ENCODE results near the gene CD209.

The CD209 gene

DNA sequence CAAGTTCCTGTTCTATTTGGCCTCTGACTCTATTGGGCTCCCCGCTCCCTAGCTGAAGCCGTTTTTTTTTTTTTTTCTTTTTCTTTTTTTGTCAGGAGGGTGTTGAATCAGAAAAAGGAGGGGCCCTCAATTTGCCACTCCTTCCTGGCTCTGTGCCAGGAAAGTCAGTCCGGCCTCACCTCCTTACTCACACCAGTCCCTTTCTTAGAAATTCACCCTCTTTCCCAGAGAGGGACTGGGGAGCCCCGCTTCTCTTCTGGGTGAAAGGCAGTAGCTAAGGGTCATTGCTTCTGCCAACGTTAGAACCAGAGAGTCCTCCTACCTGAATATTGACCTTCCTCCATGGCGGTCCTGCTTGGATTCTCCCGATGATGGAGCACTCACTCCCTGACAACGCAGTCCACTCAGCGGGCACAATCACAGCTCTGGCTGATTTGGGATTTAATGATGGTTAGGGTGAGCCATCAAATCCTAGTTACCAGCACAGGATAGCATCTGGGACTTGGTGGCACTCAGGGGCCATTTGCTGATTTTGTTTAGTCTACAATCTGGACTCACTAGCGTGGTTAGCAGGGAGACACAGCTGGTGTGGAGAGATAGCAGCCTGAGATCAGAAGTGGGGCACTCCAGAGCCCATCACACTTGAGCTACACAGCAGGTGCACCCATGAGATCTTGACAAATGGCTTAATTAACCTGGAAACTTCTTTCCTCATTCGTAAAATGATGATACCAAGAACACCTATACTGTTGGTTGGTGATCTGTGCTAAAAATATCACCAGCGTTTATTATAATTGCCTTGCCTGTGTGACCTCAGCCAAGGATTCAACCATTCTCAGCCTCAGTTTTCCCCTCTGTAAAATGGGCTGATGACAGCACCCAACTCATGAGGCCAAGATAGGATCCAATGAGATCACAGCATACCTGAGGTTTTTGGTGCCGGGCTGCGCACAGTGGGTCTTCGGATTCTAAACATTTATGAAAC lies 47.6 kb downstream of the CD209 start:
- Histone ChIP-seq H3K36me3 (ENCODE audit: insufficient read depth, low read length) (no peaks in the 10 kb centered on the region), H4K20me1 (ENCODE audit: insufficient read depth, low read length) (no peaks in the 10 kb centered on the region), H3K79me2 (ENCODE audit: insufficient read depth, low read length) (no peaks in the 10 kb centered on the region), H2AFZ (ENCODE audit: low read depth, low read length) (no peak overlapping the region), H3K27me3 (ENCODE audit: insufficient read depth, low read length, poor library complexity) (no peaks in the 10 kb centered on the region), H3K27ac (ENCODE audit: low read length) (no peak overlapping the region), H3K9me3 (ENCODE audit: insufficient read depth, low read length, severe bottlenecking) (no peaks in the 10 kb centered on the region), H3K9ac (ENCODE audit: low read depth, low read length) (no peak overlapping the region), H3K4me3 (ENCODE audit: low read depth in 1 of 2, low read length in 2 of 2) (no peak overlapping the region), H3K4me1 (ENCODE audit: insufficient read depth, low read length) (no peaks in the 10 kb centered on the region), H3K4me2 (ENCODE audit: insufficient read depth, low read length) (no peak overlapping the region)
- ATAC-seq (ENCODE audit: insufficient read depth, low read depth) = no peak
- DNase-seq = no peak
- TF ChIP-seq, protein P1, sequence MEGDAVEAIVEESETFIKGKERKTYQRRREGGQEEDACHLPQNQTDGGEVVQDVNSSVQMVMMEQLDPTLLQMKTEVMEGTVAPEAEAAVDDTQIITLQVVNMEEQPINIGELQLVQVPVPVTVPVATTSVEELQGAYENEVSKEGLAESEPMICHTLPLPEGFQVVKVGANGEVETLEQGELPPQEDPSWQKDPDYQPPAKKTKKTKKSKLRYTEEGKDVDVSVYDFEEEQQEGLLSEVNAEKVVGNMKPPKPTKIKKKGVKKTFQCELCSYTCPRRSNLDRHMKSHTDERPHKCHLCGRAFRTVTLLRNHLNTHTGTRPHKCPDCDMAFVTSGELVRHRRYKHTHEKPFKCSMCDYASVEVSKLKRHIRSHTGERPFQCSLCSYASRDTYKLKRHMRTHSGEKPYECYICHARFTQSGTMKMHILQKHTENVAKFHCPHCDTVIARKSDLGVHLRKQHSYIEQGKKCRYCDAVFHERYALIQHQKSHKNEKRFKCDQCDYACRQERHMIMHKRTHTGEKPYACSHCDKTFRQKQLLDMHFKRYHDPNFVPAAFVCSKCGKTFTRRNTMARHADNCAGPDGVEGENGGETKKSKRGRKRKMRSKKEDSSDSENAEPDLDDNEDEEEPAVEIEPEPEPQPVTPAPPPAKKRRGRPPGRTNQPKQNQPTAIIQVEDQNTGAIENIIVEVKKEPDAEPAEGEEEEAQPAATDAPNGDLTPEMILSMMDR (IDR thresholded peaks at IDR 0.05; ENCODE audit: borderline replicate concordance, extremely low read depth, low read length, poor library complexity, severe bottlenecking) = no peak
- no peak for TF ChIP-seq EZH2 (IDR thresholded peaks at IDR 0.05; ENCODE audit: borderline replicate concordance, low read depth, low read length, severe bottlenecking)

GRCh38 chr19:7699003-7699402 lies 48.3 kb downstream of the CD209 start:
- Histone ChIP-seq H3K36me3 (ENCODE audit: insufficient read depth, low read length) (no peaks in the 10 kb centered on the region), H3K4me1 (ENCODE audit: insufficient read depth, low read length) (no peaks in the 10 kb centered on the region), H3K4me2 (ENCODE audit: insufficient read depth, low read length) (no peak overlapping the region), H3K4me3 (ENCODE audit: low read depth in 1 of 2, low read length in 2 of 2) (no peak overlapping the region), H3K27ac (ENCODE audit: low read length) (no peak overlapping the region), H4K20me1 (ENCODE audit: insufficient read depth, low read length) (no peaks in the 10 kb centered on the region), H3K79me2 (ENCODE audit: insufficient read depth, low read length) (no peaks in the 10 kb centered on the region), H3K27me3 (ENCODE audit: insufficient read depth, low read length, poor library complexity) (no peaks in the 10 kb centered on the region), H3K9me3 (ENCODE audit: insufficient read depth, low read length, severe bottlenecking) (no peaks in the 10 kb centered on the region), H3K9ac (ENCODE audit: low read depth, low read length) (no peak overlapping the region), H2AFZ (ENCODE audit: low read depth, low read length) (no peak overlapping the region)
- TF ChIP-seq, protein P1 (IDR thresholded peaks at IDR 0.05; ENCODE audit: borderline replicate concordance, extremely low read depth, low read length, poor library complexity, severe bottlenecking) = no peak
- TF ChIP-seq EZH2 (IDR thresholded peaks at IDR 0.05; ENCODE audit: borderline replicate concordance, low read depth, low read length, severe bottlenecking) = no peak
- DNase-seq (no peak), ATAC-seq (ENCODE audit: insufficient read depth, low read depth) (no peak)

GRCh38 chr19:7698583-7698982 lies 48.8 kb downstream of the CD209 start:
- DNase-seq = no peak
- no peak overlapping the region for H3K27ac ChIP-seq (ENCODE audit: low read length)
- no peaks in the 10 kb centered on the region for H3K36me3 ChIP-seq (ENCODE audit: insufficient read depth, low read length)
- no peaks in the 10 kb centered on the region for H3K27me3 ChIP-seq (ENCODE audit: insufficient read depth, low read length, poor library complexity)
- no peaks in the 10 kb centered on the region for H3K9me3 ChIP-seq (ENCODE audit: insufficient read depth, low read length, severe bottlenecking)
- no peaks in the 10 kb centered on the region for H3K79me2 ChIP-seq (ENCODE audit: insufficient read depth, low read length)
- no peak overlapping the region for H3K4me2 ChIP-seq (ENCODE audit: insufficient read depth, low read length)
- no peak overlapping the region for H2AFZ ChIP-seq (ENCODE audit: low read depth, low read length)
- H4K20me1 ChIP-seq (ENCODE audit: insufficient read depth, low read length) = no peaks in the 10 kb centered on the region
- no peak overlapping the region for H3K4me3 ChIP-seq (ENCODE audit: low read depth in 1 of 2, low read length in 2 of 2)
- no peak overlapping the region for H3K9ac ChIP-seq (ENCODE audit: low read depth, low read length)
- H3K4me1 ChIP-seq (ENCODE audit: insufficient read depth, low read length) = no peaks in the 10 kb centered on the region
- TF ChIP-seq EZH2 (IDR thresholded peaks at IDR 0.05; ENCODE audit: borderline replicate concordance, low read depth, low read length, severe bottlenecking) = no peak
- no peak for ATAC-seq (ENCODE audit: insufficient read depth, low read depth)

GRCh38 chr19:7697721-7698287 lies 49.5 kb downstream of the CD209 start:
- Histone ChIP-seq H3K9ac (ENCODE audit: low read depth, low read length) (no peak overlapping the region), H3K4me3 (ENCODE audit: low read depth in 1 of 2, low read length in 2 of 2) (no peak overlapping the region), H4K20me1 (ENCODE audit: insufficient read depth, low read length) (no peaks in the 10 kb centered on the region), H2AFZ (ENCODE audit: low read depth, low read length) (no peak overlapping the region), H3K27me3 (ENCODE audit: insufficient read depth, low read length, poor library complexity) (no peaks in the 10 kb centered on the region), H3K4me2 (ENCODE audit: insufficient read depth, low read length) (no peak overlapping the region), H3K36me3 (ENCODE audit: insufficient read depth, low read length) (no peaks in the 10 kb centered on the region), H3K9me3 (ENCODE audit: insufficient read depth, low read length, severe bottlenecking) (no peaks in the 10 kb centered on the region), H3K27ac (ENCODE audit: low read length) (no peak overlapping the region), H3K79me2 (ENCODE audit: insufficient read depth, low read length) (no peaks in the 10 kb centered on the region), H3K4me1 (ENCODE audit: insufficient read depth, low read length) (no peaks in the 10 kb centered on the region)
- TF ChIP-seq, protein P1 (IDR thresholded peaks at IDR 0.05; ENCODE audit: borderline replicate concordance, extremely low read depth, low read length, poor library complexity, severe bottlenecking) = no peak
- no peak for TF ChIP-seq EZH2 (IDR thresholded peaks at IDR 0.05; ENCODE audit: borderline replicate concordance, low read depth, low read length, severe bottlenecking)
- DNase-seq (no peak), ATAC-seq (ENCODE audit: insufficient read depth, low read depth) (no peak)
